ENCODE measurements around the gene RAB3C.

RAB3C gene

GRCh38 chr5:58778888-58779287 is 196.0 kb downstream of the RAB3C start:
- DNase-seq: no peak

GRCh38 chr5:58786035-58786434 is 203.2 kb downstream of the RAB3C start:
- no peak for DNase-seq

DNA sequence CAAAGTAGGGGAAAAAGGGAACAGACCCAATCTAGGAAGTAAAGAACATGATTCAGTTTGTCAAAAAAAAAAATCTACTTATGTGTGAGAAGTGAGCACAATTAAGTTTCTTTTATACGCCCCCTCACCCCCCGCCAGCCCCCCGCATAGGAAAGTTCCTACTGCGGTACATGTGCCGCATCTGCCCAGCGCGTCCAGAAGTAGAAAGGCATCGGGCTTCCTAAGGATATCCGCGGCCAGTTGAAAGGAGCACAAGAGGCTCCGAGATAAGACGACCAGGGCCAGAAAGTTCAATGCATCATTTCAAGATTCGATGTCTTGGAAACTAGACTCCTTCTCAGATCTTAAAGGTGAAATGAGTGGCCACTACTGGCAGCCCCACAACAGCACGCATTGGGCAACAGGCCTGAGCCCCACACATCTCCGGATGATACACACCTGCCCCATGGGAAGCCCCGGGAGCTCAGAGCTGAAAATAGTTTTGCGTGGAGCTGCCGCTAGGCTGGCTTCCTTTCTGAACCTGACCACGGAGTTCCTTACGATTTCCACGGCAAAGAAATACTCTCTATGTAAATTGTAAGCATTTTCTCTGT is 203.9 kb downstream of the RAB3C start:
- no peak for DNase-seq

GRCh38 chr5:58787987-58788386 is 205.1 kb downstream of the RAB3C start:
- DNase-seq: peak; percentile 98

GRCh38 chr5:58793888-58794657 is 211.2 kb downstream of the RAB3C start:
- DNase-seq: no peak

DNA sequence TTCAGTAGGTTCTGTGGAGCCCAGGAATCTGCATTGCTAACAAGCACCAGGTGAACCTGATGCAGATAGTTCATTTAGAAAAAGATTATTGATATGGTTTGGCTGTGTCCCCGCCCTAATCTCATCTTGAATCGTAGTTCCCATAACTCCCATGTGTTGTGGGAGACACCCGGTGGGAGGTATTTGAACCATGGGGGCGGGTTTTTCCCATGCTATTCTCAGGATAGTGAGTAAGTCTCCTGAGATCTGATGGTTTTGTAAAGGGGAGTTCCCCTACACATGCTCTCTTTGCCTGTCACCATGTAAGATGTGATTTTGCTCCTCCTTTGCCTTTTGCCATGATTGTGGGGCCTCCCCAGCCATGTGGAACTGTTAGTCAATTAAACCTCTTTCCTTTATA is 212.0 kb downstream of the RAB3C start:
- no peak for DNase-seq

- DNase-seq: no peak
Observed at GRCh38 chr5:58795327-58795726, 212.5 kb downstream of the RAB3C start.

DNA sequence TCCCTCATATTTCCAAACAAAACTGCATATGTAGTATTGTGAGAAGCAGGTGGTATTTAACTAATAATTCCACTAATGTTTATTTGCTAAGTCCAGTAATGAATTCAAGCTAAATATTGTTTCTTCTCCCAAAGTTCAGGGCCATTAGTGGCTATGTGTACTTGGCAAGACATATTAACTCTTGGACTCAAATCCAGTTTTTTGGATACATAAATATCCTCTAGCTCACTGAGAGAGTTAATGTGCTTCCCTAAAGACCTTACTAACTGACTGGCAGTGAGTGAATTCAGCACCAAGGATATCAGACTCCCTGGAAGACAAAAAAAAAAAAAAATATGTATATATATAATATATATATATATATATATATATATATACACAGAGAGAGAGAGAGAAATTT is 214.1 kb downstream of the RAB3C start:
- DNase-seq: no peak

DNA sequence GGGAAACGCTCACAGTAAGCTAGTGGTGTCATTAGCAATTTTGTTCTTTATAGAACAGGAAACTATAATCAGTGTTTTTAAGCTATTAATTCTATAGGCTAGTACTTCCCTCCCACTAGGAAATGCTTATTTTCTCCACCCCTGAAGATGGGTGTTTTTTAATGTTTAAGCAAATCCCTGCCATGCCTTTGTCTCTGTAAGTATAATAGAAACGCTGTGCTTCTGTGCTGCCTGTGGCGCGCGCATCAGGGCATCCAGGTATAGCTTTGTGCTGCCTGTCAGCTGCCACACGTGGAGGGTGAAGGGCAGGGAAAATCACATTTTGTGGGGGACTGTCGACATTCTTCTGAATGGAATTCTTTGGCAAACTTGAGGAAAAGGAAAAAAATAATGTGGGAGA is 217.5 kb downstream of the RAB3C start:
- DNase-seq: no peak

GRCh38 chr5:58800861-58801540 is 218.1 kb downstream of the RAB3C start:
- no peak for DNase-seq

- no peak for DNase-seq
Observed at GRCh38 chr5:58803056-58803455, 220.2 kb downstream of the RAB3C start.

DNA sequence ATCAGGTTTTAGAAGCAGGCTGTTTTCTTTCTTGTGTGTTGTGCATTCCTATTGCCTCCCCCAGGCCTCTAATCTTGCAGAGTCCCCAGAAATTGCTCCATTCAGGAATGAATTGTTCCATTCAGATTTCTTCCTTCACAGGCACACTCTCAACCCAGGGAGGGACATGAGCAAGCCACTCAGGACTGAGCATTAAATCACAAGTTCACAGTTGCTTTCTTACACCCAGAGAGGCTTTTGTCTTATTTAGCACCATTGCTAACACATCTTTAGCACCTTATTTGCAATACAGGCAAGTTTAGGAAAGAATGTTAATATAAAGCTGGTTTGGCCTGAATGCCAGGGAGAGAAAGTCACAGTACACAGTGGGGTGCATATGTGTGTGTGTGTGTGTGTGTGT is 221.4 kb downstream of the RAB3C start:
- DNase-seq: no peak

DNA sequence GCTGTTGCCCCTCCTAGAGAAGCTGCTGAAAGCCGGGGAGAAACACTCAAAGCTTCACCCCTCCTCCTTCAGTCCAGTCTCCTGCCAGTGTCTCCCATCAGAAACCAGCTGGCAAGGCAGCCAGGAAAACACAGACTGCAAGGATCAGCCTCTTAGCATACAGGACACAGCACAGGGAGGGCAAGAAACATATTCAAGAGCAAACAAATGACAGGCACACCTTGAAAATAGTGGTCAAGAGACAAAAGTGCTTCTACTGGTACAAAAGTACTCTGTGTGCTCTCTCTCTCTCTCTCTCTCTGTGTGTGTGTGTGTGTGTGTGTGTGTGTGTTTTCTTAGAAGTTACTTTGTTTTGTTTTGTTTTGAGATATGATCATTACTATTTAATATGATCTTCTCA is 227.2 kb downstream of the RAB3C start:
- DNase-seq: no peak

DNA sequence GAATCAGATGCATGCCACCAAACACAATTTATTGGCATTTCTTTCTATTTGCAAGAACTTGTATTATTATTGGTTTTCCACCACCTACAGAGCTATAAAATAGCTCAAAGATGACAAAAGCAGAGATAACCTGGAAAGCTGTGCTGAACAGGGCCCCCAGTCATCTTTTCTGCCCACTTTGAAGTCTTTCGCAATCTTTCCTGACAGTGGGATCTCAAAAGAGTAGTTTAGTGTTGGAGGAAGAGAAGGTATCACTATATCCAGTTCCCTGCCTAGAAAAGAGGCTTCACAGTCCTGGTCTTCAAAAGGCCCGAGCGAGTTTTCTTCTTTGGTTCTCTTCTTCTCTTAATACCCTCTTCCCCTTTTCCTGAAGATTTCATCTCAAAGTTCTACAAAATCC is 231.0 kb downstream of the RAB3C start:
- DNase-seq: no peak

DNA sequence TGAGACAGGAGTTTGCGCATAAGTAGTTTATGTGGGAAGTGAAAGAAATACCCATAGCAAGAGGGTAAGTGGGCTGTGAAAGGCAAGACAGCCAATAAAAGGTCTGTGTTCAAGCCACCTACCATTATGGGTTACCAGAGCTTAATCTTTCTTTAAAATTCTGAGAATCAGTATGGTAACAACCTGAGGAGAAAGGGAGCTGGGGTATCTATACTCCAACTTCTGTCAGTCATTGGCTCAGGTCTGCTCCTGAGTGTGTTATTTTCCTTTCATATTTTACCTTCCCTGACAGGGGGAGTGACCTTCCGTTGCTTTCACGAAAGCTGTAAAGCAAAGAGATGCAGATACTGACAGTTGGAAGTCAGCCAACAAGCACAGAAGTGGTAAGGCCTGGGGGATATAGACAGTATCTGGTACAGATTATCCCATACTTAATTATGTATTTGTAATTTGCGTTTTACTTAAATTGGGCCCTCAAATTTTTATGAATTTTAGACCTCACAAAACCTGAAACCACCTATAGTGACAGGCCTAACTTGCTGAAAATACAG is 233.4 kb downstream of the RAB3C start:
- DNase-seq: no peak

DNA sequence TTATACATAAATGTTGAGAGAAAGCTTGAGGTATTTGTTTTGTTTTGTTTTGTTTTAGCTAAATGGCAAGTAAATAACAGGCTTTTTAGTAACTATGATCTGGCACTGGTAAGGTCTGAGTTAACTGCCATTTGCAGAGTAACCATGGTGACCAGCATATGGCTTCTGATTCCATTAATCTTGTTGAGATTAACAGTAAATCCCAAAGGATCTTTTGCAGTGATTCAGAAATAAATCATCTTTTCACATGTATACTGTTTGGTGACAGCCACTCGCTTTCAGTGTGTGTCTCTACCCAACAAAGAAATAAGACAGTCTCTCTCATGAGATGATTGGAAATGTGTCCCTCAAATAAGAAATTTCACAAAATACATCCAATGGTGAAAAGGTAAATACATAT is 235.6 kb downstream of the RAB3C start:
- DNase-seq: no peak

DNA sequence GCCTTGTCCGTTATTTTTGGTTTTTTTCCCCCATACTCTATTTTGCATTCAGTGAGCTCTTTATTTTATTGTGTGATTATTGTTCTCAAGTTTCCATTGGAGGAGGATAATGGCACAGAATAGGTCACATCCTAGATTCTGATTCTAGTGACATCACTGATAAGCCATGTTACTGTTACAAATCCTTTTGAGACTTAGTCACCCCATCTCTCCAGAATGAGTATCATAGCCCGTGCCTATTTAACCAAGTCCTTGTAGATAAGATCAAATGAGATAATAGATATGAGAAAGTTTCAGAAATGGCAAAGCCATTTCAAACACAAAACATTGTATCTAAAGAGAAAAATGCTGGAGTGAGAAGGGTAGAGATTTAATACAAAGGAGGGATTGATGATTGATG is 242.6 kb downstream of the RAB3C start:
- no peak for DNase-seq

GRCh38 chr5:58825899-58826298 is 243.0 kb downstream of the RAB3C start:
- DNase-seq: no peak

GRCh38 chr5:58827463-58827862 is 244.6 kb downstream of the RAB3C start:
- no peak for DNase-seq

- DNase-seq: no peak
Observed at GRCh38 chr5:58828258-58828657, 245.4 kb downstream of the RAB3C start.

DNA sequence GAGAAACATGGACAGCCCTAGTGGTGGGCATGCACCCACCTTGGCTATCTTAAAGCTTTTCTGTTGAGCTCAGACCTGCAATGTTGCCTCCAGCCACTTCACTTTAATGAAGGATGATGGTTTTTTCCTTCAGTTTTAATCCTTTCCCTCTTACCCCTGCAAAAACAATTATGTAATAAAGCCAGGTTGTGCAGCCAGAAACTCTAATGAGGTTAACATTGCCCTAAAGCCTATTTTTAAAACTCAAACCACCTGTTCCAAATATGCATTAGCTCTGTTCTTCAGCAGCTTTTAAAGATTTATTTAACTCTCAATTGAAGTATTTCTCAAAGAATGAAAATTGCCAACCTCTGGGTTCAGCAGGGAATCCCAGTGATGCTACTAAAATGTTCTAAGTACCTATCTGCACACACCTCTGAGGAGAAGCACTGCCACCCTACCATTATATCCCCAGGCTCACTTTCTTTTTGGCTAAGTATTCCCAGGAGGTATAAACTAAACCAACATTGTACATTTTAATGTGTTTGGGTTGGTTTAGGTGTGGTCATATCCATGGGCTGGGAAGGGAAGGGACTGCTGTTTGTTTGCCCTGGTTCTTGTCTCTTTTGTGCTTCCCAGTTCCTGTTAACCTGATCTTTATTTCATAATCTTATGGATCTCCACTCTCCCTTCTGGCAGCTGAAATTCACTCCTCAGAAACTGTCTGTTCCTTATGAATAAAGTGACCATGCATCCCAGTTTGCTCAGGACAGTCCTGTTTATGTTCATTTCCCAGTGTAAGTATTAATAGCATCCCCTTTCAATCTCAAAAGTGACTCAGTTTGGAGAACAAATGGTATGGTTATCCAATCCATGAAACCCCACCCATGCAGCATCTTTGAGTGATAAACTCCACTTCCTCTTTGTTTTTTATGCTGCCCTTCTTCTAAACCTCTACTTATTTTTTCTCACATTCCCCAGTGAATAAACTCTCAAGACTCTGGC is 251.7 kb downstream of the RAB3C start:
- DNase-seq: no peak

DNA sequence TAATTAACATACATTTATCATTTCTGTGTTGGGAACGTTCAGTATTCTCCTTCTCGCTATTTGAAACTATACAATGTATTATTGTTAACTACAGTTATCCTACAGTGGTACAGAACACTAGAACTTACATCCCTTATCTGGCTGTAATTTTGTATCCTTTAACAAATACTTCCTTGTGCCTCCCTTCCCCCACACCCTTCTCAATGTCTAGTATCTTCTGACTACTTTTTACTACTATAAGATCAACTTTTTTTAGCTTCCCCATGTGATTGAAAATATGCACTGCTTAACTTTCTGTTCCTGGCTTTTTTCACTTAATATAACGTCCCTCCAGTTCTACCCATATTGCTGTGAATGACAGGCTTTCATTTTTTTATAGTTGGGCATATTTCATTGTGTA is 253.5 kb downstream of the RAB3C start:
- no peak for DNase-seq

DNA sequence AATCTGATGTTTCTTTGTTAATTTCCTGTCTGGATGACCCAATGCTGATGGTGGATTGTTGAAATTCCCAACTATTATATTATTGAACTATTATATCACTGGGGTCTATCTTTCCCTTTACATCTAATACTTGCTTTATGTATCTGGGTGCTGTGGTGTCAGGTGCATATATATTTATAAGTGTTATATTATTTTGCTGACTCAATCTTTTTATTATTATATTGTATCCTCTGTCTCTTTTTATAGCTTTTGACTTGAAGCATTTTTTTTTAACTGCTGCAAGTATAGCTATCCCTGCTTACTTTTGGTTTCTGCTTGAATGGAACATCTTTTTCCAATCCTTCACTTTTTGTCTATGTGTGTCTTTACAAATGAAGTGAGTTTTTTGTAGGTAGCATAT is 255.9 kb downstream of the RAB3C start:
- no peak for DNase-seq
